ENCODE measurements around the gene SLC38A6.

The SLC38A6 gene

DNA sequence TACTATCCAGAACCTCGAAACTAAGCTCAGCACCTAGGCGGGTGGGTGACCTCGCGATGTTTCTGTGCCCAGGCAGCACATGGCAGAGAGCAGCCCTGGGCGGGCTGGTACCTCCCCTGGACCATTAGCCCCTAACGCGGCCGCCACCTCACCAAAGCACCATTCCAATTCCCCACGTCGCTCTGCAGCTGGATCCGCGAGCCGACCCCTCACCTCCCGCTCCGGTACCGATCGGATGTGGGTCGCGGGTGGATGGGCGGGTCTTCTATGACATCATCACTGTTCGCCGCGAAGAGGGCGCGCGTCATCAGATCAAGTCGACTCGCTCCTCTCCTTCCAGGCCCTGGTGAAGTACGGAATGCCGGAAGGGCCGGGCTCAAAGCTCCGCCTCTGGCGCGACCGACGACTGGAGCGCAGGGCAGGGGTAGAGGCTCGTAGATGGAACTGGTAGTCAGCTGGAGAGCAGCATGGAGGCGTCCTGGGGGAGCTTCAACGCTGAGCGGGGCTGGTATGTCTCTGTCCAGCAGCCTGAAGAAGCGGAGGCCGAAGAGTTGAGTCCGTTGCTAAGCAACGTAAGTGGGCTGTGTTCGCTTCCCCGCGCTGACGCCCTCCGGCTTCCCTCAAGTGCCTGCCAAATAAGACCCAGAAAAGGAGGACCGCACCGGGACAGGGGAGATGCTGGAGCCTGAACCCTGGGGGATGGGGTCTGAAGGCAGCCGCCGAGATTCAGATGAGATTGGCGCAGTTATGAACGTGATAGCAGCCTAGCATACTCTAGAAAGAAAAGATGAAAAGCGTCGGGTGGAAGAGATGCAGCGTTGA, at the start of gene SLC38A6, which contains the start of gene TRMT5:
TSS of gene SLC38A6 (plus strand) at position 435 of the 822 bp plus-strand sequence. CDS start at position 468, 33 bp downstream.
TSS of gene TRMT5 (minus strand) at position 269 of the 822 bp plus-strand sequence. CDS start at position 163, 106 bp downstream.
- intact Hi-C loops (cut with DNase I), result loop anchor here (1.0 kb wide), 1 partner anchor 247 kb away; the partner anchor contains the start of gene MNAT1

DNA sequence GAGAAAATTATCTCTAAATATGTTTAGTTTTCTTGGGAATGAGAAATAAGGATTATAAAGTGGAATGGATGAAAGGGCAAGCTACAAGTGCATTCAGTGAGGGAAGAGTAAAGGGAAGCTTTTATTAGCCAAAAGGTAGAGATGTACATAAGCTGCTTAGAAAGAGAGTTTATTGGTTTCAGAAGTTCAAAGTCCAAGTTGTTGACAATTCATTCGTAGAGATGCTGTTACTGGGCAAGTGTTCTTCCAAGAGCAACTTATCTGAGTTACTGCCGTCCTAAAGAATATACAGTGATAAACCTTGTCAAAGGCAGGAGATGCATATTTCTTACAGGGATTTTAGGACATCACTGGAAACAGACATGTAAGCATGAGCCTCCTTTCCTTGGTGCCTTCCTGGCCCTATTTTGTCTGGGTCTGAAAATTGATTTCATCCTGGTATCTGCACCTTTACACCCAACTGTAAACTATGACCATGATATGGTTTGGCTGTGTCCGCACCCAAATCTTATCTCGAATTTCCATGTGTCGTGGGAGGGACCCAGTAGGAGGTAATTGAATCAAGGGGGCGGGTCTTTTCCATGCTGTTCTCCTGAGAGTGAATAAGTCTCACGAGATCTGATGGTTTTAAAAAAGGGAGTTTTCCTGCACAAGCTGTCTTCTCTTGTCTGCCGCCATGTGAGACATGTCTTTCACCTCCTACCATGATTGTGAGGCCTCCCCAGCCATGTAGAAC, 47.0 kb upstream of the SLC38A6 start:
- no peak for DNase-seq

More for the DNA sequence above, at the start of gene SLC38A6, which contains the start of gene TRMT5:
- DNase-seq, result peak; percentile 91 to 99 (median 94)

DNA sequence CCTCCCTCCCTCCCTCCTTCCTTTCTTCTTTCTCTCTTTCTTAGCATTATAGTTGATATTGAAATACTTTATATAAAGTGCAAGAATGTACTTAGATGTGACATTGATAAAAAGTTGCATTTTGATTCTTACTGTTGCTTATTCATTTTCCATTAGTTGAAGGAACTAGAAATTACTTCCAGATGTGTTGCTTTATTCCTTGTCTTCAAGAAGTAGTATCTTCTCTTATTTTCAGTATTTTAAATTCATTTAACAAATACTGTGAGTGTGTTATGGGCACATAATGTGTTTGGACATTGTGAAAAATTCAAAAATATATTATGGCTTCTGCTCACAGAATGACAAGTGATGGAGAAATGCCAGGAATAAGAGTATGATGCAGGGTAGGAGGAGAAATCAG, 45.7 kb upstream of the SLC38A6 start:
- intact Hi-C loops (cut with DNase I), result no loop called here

More for the DNA sequence above, 47.0 kb upstream of the SLC38A6 start:
- intact Hi-C loops (cut with DNase I), result no loop called here

DNA sequence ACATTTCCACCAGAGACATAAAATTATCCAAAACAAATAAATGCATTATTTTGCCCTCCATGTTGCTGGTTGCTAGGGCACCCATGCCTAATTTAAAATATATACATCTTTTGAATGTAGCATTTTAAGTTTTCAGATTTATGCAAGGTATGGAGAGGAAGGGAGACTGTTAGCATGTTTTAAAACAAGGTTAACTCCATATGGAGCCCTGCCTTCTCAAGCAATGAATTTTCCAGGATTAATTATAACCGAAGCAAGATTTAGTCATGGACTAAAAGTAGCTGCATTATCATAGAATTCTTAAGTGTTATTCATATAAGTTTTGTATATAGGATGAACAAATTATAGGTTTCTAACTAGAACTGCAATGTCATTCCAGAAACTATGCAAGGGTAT, 37.4 kb upstream of the SLC38A6 start:
- DNase-seq, result no peak
- intact Hi-C loops (cut with DNase I), result no loop called here

More for the DNA sequence above, 45.7 kb upstream of the SLC38A6 start:
- DNase-seq, result no peak

DNA sequence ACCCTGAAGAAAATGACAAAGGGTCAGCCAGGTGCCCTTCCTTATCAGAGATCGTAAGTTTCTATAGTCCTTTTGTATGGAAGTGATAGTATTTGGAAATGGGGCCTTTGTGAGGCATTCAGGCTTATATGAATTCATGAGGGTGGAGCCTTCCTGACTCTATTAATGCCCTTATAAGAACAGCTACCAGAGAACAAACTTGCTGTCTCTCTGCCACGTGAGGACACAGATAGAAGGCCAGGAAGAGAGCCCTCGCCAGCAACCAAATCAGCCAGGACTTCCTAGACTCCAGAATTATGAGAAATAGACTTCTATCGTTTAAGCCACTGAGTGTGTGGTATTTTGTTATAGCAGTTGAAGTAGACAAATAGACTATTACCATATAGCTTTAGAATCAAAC, 36.8 kb upstream of the SLC38A6 start:
- DNase-seq, result no peak
- intact Hi-C loops (cut with DNase I), result no loop called here

DNA sequence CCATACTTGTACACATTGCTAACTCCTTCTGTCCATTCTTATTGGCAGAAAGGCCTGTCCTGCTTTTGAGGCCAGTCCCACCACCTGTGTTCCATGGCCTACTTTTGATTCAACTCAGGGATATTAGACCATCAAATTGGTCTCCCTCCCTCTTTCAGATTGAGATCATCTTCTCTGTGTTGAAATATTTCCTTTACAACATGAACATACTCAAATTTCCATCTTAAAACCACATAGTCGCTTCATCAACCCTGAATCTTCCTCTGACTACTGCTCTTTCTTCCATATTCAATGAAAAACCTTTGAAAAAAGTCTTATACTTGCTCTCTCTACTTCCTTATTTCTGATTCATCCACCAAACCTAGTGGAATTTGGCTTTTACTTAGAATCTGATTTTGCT, 35.1 kb upstream of the SLC38A6 start:
- no peak for DNase-seq
- intact Hi-C loops (cut with DNase I), result no loop called here

DNA sequence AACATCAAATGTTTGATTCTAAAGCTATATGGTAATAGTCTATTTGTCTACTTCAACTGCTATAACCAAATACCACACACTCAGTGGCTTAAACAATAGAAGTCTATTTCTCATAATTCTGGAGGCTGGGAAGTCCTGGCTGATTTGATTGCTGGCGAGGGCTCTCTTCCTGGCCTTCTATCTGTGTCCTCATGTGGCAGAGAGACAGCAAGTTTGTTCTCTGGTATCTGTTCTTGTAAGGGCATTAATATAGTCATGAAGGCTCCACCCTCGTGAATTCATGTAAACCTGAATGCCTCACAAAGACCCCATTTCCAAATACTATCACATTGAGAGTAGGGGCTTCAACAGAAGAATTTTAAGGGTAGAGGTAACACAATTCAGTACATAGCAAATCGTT, 34.3 kb upstream of the SLC38A6 start:
- intact Hi-C loops (cut with DNase I), result no loop called here
- DNase-seq, result no peak

DNA sequence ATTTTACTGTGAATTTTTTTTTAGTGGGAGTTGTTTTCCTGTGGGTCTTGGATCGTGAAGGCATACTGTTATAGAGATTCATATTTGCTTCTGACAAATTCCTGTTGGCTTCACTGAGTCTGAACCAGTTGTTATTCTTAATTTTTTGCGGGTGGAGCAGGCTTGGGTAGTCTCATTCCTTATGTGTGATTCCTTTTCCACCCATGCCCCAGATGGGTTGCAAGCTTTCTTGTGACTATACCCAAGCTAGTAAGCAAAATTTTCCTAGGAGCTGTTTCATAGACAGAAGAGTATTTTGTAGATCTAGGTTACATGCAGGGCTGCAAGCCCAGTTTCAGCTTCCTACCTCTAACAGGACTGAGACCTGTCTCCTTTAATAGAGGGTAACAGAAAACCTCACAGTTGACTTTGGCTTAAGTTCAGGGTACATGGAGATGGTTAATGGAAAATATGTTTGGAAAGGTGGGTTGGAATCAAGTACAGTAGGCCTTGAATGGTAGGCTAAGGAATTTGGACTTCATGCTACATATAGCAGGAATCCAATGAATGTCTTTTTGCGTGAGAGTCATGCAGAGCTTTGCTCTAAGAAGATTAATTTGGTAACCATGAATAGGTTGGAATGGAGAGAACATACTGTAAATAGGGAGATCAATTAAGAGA, 29.1 kb upstream of the SLC38A6 start:
- no peak for DNase-seq
- intact Hi-C loops (cut with DNase I), result no loop called here

DNA sequence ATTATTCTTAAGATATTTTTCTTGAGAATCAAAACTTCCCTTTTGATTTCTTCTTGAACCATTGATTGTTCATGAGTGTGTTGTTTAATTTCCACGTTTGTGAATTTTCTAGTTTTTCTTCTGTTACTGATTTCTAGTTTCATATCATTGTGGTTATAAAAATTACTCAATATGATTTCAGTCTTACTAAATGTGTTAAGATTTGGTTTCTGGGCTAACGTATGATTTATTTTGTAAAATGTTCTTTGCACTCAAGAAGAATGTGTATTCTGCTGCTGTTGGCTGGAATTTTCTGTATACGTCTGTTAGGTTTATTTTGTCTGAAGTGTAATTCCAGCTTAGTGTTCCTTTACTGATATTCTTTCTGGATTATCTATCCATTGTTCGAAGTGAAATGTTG, 24.8 kb upstream of the SLC38A6 start:
- intact Hi-C loops (cut with DNase I), result no loop called here
- no peak for DNase-seq

DNA sequence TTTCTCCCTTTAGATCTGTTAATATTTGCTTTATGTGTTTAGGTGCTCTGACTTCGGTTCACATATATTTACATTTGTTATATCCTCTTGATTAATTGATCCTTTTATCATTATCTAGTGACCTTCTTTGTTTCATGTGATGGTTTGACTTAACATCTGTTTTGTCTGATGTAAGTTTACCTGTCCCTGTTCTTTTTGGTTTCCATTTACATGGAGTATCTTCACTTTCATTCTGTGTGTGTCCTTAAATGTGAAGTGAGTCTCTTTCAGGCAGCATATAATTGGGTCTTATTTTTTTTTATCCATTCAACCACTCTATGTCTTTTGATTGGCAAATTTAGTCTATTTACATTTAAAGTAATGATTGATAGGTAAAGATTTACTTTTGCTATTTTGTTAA, 24.4 kb upstream of the SLC38A6 start:
- no peak for DNase-seq
- intact Hi-C loops (cut with DNase I), result no loop called here

DNA sequence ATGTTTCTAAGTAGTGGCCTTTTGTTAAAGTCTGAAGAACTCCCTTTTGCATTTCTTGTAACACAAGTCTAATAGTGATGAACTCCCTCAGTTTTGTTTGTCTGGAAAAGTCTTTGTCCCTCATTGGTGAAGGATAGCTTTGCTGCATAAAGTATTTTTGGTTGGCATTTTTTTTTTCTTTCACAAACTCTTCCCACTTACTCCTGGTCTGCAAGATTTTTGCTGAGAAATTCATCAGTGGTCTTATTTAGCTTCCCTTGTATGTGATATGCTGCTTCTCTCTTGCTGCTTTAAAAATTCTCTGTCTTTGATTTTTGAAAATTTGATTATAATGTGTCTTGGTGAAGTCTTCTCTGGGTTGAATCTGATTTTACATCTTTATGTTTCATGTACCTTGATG, 22.9 kb upstream of the SLC38A6 start:
- intact Hi-C loops (cut with DNase I), result no loop called here
- no peak for DNase-seq

DNA sequence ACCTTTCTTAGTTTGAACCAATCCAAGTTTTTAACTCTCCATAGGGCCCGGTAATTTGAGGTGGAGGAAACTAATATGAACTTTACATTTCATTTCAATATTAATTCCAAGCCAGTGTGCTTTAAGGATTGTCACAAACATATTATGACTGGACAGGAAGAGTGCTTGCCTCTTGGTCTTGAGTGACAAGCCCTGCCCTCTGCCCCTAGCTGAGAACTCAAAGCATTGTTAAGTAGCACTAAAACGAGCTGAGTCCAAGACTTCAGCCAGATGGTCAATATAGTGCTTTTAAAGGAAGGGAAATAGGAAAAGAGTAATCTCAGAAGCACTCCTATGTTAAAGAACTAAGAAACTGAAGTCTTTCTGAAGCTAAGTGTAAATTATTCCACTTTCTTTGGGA, 17.3 kb upstream of the SLC38A6 start:
- no peak for DNase-seq

DNA sequence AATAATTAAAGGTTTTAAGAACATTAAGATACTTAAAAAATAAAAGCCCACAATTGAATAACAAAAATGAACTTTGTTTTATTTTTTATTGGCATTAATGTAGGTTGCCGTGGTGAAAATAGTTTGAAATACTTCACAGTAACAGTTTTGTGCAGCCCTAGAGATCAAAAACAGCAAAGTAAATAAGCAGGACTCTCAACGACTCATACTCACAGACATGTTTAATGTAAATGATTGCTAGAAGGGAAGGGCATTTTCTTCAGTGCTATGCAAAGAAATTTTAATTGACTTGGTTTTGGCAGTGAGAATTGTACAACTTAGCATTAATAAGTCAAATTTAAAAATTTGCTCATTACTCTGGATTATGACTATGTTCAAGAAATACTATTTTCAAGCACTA, 16.1 kb upstream of the SLC38A6 start:
- intact Hi-C loops (cut with DNase I), result no loop called here
- DNase-seq, result no peak

More for the DNA sequence above, 17.3 kb upstream of the SLC38A6 start:
- intact Hi-C loops (cut with DNase I), result no loop called here

DNA sequence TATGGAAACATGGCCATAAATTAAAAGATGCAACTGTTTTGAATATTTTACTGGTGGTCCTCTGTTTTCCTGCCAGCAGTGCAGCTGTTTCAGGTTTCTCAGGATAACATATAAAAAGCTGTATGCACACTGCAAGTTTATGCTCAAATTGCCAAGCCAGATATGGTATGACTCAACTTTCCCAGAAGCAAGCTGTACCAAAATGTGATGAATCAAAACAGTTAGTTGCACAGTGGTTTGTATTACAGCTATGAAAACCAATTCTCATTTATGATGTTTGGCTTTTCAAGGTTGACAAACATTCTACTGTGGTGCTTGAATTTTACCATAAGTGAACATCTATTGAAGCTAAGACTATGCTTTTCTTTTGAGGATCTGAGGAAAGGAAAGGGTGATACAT, 15.6 kb upstream of the SLC38A6 start:
- intact Hi-C loops (cut with DNase I), result no loop called here
- no peak for DNase-seq

DNA sequence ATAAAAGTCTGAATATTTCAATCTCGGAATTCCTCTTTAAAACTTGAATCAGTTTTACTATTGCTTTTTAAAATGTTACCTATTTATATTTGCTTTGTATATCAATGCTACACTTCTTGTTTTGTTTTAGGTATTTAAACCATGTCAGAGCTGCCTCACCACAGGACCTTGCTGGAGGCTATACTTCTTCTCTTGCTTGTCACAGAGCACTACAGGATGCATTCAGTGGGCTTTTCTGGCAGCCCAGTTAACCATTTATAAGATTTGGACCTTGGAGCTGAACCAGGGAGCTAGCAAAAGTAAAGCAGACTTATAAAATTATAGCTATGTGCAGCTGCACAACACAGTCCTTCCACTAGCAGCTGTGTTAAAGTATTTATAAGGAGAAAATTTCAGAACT, 12.9 kb upstream of the SLC38A6 start:
- intact Hi-C loops (cut with DNase I), result no loop called here
- DNase-seq, result no peak

DNA sequence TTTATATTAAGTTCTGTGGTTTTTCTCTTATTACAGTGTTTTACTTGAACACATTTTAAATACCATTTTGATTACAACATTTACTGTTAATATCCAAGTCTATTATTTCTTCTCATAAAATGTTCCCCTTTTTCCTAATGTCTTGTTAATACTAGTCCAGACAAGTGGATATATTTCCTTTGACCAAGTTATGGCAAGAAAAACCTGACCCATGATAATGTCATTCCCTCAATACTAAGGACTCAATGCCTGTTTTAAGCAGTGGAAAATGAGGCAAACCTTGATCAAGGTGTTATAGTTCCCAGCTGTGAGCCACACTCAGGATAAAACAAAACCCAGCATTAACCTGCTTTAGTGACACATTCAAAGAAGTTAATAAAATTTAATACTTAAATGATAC, 12.4 kb upstream of the SLC38A6 start:
- no peak for DNase-seq
- intact Hi-C loops (cut with DNase I), result no loop called here

DNA sequence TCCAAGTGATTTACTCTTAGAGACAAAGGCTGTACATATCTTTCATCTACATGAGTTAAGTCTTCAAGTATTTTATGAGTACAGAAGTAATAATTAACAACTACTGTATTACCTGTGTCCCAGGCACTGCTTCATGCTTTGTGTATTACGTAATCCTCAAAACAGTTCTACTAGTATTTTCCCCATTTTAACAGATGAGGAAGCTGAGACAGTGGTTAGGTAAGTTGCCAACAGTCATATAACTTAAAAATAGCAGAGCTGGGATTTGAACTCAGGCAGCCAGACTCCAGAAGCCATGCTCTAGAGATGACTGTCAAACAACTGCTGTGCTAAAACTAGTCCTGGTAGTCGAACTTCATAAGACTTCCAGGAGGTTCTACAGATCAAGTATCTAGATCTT, 10.9 kb upstream of the SLC38A6 start:
- intact Hi-C loops (cut with DNase I), result no loop called here
- DNase-seq, result no peak

DNA sequence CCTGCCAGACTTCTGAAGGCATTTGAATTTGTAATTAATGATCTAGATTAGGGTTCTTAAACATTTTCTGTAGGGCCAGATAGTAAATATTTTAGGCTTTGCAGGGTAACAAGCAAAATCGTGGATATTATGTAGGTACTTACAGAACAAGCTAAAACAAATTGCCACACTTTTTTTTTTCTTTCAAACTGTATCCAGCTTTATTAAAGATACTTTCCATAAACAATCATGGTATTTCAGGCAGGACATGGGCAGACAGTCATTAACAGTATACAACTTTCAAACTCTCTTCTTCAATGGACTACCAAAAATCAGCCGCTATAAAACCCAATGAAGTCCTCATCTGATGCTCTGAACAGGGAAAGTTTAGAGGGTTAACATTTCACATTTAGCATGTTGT, 9.8 kb upstream of the SLC38A6 start:
- intact Hi-C loops (cut with DNase I), result no loop called here
- no peak for DNase-seq

DNA sequence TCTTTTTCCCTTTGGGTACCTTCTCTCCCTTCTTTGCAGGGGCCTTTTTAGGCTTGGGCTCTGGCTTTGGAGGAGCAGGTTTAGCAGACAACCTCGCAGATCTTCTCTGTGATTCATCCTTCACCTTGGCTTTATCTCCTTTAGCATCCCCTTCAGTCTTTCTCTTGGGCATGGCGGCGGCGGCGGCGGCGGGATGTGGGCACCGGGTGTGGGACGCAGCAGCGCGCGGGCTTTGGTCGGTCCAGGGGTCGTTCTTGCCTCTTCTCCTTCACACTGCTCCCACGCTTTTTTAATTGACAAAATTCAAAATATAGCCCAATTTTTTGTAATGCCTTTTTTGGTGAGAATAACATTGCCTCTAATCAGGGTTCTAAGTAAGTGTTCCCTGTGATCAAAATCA, 8.8 kb upstream of the SLC38A6 start:
- no peak for DNase-seq
- intact Hi-C loops (cut with DNase I), result no loop called here

DNA sequence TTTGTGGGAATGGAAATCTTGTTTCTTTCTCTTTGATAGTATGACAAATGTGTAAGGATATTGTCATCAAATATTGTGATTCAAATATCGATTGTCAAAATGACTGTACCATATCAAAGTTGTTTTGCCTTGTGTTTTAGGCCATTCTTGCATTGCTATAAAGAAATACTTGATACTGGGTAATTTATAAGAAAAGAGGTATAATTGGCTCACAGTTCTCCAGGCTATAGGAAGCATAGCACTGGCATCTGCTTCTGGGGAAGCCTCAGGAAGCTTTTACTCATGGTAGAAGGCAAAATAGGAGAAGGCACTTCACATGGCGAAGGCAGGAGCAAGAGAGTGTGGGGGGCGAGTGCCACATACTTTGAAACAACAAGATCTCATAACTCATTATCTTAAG, 8.0 kb upstream of the SLC38A6 start:
- intact Hi-C loops (cut with DNase I), result no loop called here
- no peak for DNase-seq

DNA sequence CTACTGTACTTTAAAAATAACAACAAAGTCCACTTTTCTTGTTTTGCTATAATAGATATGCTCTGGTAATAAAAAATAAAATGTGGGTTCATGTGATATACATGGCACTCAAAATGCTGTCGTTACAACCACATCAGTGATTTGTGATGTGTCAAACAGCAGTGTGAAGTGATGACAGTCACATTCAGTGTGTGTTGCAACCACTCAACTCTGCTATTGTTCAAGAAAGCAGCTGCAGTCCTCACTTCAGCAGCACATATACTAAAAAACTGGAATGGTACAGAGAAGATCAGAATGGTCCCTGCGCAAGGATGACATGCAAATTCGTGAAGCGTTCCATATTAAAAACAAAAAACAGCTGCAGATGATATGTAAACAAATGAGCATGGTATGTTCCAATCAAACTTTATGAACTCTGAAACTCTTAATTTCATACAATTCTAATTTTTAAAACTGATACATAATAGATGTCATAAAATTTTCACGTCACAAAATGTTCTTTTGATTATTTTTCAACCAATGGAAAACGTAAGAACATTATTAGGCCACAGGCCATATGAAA, 6.9 kb upstream of the SLC38A6 start:
- DNase-seq, result no peak
- intact Hi-C loops (cut with DNase I), result no loop called here

Measured in posterior cingulate gyrus (tissue), 11 donors.